ENCODE results near the gene LGALSL.

Gene LGALSL

GRCh38 chr2:64467096-64467843, 13.3 kb downstream of the LGALSL start:
- in situ Hi-C loops (cut with MboI; ENCODE audit: low sequenced_read_pairs, unreplicated experiment) = no loop called here
- TF ChIP-seq CTCF (IDR thresholded peaks at IDR 0.05; ENCODE audit: borderline replicate concordance, control extremely low read depth, extremely low read depth, insufficient read depth, missing control alignments) = no peak
- DNase-seq (ENCODE audit: low spot score) = no peak

GRCh38 chr2:64469261-64469660, 15.3 kb downstream of the LGALSL start:
- TF ChIP-seq CTCF (IDR thresholded peaks at IDR 0.05; ENCODE audit: borderline replicate concordance, control extremely low read depth, extremely low read depth, insufficient read depth, missing control alignments) = no peak
- DNase-seq (ENCODE audit: low spot score) = no peak
- in situ Hi-C loops (cut with MboI; ENCODE audit: low sequenced_read_pairs, unreplicated experiment) = no loop called here

- in situ Hi-C loops (cut with MboI; ENCODE audit: low sequenced_read_pairs, unreplicated experiment) = no loop called here
- DNase-seq (ENCODE audit: low spot score) = no peak
- TF ChIP-seq CTCF (IDR thresholded peaks at IDR 0.05; ENCODE audit: borderline replicate concordance, control extremely low read depth, extremely low read depth, insufficient read depth, missing control alignments) = no peak
Measured at GRCh38 chr2:64470071-64470470, 16.1 kb downstream of the LGALSL start.

- in situ Hi-C loops (cut with MboI; ENCODE audit: low sequenced_read_pairs, unreplicated experiment) = no loop called here
- no peak for TF ChIP-seq CTCF (IDR thresholded peaks at IDR 0.05; ENCODE audit: borderline replicate concordance, control extremely low read depth, extremely low read depth, insufficient read depth, missing control alignments)
- DNase-seq (ENCODE audit: low spot score) = no peak
Measured at GRCh38 chr2:64470766-64471295, 16.9 kb downstream of the LGALSL start.

GRCh38 chr2:64471600-64471999, 17.6 kb downstream of the LGALSL start:
- in situ Hi-C loops (cut with MboI; ENCODE audit: low sequenced_read_pairs, unreplicated experiment) = no loop called here
- TF ChIP-seq CTCF (IDR thresholded peaks at IDR 0.05; ENCODE audit: borderline replicate concordance, control extremely low read depth, extremely low read depth, insufficient read depth, missing control alignments) = no peak
- no peak for DNase-seq (ENCODE audit: low spot score)

- DNase-seq (ENCODE audit: low spot score) = no peak
- TF ChIP-seq CTCF (IDR thresholded peaks at IDR 0.05; ENCODE audit: borderline replicate concordance, control extremely low read depth, extremely low read depth, insufficient read depth, missing control alignments) = no peak
- in situ Hi-C loops (cut with MboI; ENCODE audit: low sequenced_read_pairs, unreplicated experiment) = no loop called here
Measured at GRCh38 chr2:64472881-64473280, 18.9 kb downstream of the LGALSL start.

All from GM13976 (cell line).